Stimulated activated CD8-positive, alpha-beta memory T cell treated with anti-CD3 and anti-CD28 coated beads, Interleukin-4, amount 100 ng/mL, for 48 hours (primary cell): ENCODE data around the gene CCDC40.

Experiments used
- DNase-seq: peaks from one replicate; pipeline ENCODE4 v3.0.0-alpha.2; 2020

The CCDC40 gene

DNA sequence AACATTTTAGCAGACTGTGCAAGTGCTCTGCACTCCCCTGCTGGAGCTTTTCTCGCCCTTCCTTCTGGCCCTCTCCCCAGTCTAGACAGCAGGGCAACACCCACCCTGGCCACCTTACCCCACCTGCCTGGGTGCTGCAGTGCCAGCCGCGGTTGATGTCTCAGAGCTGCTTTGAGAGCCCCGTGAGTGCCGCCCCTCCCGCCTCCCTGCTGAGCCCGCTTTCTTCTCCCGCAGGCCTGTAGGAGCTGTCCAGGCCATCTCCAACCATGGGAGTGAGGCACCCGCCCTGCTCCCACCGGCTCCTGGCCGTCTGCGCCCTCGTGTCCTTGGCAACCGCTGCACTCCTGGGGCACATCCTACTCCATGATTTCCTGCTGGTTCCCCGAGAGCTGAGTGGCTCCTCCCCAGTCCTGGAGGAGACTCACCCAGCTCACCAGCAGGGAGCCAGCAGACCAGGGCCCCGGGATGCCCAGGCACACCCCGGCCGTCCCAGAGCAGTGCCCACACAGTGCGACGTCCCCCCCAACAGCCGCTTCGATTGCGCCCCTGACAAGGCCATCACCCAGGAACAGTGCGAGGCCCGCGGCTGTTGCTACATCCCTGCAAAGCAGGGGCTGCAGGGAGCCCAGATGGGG lies 68.0 kb downstream of the CCDC40 start:
- no peak for DNase-seq

DNA sequence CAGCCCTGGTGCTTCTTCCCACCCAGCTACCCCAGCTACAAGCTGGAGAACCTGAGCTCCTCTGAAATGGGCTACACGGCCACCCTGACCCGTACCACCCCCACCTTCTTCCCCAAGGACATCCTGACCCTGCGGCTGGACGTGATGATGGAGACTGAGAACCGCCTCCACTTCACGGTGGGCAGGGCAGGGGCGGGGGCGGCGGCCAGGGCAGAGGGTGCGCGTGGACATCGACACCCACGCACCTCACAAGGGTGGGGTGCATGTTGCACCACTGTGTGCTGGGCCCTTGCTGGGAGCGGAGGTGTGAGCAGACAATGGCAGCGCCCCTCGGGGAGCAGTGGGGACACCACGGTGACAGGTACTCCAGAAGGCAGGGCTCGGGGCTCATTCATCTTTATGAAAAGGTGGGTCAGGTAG lies 68.5 kb downstream of the CCDC40 start:
- no peak for DNase-seq

DNA sequence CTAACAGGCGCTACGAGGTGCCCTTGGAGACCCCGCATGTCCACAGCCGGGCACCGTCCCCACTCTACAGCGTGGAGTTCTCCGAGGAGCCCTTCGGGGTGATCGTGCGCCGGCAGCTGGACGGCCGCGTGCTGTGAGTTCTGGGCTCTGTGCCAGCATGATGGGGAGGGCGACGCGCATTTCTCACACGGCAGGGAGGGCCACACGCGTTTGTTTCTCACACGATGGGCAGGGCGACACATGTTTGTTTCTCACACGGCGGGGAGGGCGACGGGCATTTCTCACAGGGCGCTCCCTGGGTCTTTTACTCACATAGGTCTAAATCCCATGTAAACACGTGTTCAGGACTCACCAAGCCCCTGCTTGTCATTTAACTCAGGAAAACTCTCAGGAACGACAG lies 69.3 kb downstream of the CCDC40 start:
- DNase-seq, result no peak

DNA sequence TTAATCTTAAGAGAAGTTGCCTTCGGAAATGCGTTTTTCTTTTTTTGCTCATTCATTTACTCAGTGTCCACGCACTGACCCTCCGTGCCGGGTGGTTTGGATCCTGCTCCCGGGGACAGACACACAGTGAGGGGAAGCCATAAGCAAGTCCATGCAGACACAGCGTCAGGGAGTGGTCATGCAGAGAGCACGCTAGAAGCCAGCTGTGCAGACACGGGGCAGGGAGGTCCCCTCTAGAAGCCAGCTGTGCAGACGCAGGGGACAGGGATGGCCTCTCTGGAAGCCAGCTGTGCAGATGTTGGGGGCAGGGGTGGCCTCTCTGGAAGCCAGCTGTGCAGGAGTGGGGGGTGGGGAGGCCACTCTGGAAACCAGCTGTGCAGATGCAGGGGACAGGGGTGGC lies 69.7 kb downstream of the CCDC40 start:
- no peak for DNase-seq

DNA sequence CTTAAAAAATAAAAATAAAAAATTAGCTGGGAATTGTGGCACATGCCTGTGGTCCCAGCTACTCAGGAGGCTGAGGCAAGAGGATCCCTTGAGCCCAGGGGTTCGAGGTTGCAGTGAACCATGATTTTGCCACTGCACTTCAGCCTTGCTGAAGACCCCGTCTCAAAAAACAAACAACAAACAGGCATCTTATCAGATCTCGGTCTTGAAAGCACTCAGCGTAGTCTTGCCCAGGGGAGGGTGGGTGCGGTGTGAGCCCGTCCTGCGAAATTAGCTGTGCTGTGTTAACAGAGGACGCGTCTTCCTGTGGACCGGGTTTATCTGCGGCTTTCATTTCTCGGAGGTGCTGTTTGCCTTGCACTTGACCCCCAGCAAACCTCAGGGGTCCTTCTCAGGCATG lies 70.3 kb downstream of the CCDC40 start:
- DNase-seq, result no peak

DNA sequence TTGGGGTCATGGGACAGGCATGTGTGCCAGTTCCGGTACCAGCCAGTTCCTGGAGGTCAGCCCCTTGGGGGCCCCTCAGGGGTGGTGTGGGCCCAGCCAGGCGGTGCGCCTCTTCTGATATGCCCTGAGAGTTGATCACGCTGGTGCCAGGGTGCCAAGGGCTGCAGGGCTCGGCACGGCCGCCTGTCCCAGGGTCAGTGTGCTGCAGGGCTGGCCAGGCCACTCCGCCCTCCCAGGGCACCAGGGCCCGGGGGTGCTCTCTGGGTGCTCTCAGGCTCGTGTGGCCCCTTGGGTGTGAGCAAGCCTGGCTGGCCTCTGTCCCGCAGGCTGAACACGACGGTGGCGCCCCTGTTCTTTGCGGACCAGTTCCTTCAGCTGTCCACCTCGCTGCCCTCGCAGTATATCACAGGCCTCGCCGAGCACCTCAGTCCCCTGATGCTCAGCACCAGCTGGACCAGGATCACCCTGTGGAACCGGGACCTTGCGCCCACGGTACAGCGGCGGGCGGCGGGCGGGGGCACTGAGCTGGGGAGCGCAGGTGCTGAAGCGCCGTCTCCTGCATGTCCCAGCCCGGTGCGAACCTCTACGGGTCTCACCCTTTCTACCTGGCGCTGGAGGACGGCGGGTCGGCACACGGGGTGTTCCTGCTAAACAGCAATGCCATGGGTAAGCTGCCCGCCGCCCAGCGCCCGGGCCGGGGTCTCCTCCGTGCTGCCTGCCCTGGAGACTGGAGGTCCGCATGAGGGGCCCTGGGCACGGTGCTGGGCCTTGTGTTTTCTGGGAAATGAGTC lies 71.0 kb downstream of the CCDC40 start:
- no peak for DNase-seq

DNA sequence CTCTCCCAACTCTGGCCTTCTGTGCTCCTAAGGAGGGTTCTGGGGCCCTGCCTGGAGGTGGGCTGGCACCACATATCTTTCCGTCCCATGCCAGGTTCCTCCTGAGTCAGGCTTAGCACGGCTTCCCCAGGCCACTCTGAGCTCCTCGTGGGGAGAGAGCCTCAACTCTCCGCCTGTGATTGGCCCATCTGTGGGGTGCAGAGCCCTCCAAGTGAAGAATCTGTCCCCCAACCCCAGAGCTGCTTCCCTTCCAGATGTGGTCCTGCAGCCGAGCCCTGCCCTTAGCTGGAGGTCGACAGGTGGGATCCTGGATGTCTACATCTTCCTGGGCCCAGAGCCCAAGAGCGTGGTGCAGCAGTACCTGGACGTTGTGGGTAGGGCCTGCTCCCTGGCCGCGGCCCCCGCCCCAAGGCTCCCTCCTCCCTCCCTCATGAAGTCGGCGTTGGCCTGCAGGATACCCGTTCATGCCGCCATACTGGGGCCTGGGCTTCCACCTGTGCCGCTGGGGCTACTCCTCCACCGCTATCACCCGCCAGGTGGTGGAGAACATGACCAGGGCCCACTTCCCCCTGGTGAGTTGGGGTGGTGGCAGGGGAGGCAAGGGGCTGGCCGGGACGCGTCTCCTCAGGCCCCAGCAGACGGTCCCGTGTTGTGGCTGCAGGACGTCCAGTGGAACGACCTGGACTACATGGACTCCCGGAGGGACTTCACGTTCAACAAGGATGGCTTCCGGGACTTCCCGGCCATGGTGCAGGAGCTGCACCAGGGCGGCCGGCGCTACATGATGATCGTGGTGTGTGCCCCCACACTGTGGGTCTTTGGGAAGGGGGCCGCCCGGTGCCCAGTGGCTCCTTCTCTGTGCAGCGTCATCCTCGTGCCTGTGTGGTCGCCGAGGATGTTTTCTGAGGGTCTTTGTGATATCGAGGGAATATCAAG lies 71.9 kb downstream of the CCDC40 start:
- no peak for DNase-seq

DNA sequence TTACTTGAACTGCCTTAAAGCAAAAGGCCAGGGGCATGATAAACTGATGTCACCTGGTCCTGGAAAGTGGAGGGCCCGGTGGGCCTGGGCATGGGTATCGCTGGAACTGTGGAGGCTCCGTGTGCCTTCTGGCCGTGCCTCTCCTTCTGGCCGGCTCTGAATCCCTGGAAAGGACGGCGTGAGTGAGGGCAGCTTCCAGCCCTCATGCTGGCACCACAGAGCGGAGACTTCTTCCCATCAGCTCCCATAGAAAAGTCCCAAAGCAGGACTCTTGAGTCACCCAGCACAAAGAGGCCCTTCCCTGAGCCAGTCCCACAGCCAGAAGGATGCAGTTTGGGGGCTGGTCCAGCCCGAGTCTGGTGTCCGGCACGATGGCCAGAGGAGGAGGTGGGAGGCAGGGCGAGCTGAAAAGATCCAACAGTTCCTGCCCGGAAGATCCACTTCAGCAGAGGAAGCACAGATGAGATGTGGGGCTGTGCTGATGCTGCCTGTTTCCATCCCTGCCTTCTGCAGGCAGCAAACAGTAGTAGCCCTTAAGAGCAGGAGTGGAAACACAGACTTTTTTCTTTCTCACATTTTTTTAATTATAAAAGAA lies 72.7 kb downstream of the CCDC40 start:
- no peak for DNase-seq

DNA sequence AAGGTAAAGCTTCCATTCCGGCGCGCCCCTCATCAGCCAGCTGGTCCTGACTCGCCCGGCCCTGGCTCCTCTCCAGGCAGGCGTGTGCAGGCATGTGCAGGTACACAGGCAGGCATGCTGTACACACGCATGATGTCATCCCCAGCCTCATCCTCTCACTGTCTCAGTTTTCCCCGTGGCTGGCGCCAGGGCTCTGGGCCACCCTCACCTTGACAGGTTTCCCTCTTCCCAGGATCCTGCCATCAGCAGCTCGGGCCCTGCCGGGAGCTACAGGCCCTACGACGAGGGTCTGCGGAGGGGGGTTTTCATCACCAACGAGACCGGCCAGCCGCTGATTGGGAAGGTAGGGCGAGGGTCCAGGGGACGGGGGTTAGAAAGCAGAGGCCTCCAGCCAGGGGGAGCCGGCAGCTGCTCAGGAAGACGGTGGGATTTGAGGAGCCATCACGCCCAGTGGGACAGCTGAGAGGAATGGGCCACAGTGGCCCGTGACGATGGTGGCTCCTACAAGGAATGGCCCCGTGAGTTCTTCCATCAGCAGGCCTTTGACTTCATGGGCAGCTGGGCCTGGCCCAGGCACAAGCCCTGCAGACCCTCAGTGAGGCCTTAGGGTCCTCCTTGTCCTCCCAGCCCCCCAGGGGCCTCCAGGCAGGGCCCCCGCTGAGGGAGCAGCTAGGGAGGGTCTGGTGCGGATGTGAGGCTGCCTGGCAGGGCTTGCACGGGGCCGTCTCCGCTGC lies 73.4 kb downstream of the CCDC40 start:
- DNase-seq, result no peak

DNA sequence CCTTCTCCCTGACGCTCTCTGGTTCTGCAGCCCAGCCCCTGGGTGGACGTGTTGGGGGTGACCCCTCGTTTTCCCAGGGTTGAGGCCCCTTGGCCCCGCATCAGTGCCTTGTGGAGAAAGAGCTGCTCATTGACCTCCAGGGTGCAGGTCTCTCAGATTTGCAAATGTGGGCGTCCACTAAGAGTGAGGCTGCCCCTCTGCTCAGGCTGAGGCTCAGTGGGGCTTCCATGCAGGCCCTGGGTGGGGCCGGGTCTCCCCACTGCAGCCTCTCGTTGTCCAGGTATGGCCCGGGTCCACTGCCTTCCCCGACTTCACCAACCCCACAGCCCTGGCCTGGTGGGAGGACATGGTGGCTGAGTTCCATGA lies 74.0 kb downstream of the CCDC40 start:
- no peak for DNase-seq

DNA sequence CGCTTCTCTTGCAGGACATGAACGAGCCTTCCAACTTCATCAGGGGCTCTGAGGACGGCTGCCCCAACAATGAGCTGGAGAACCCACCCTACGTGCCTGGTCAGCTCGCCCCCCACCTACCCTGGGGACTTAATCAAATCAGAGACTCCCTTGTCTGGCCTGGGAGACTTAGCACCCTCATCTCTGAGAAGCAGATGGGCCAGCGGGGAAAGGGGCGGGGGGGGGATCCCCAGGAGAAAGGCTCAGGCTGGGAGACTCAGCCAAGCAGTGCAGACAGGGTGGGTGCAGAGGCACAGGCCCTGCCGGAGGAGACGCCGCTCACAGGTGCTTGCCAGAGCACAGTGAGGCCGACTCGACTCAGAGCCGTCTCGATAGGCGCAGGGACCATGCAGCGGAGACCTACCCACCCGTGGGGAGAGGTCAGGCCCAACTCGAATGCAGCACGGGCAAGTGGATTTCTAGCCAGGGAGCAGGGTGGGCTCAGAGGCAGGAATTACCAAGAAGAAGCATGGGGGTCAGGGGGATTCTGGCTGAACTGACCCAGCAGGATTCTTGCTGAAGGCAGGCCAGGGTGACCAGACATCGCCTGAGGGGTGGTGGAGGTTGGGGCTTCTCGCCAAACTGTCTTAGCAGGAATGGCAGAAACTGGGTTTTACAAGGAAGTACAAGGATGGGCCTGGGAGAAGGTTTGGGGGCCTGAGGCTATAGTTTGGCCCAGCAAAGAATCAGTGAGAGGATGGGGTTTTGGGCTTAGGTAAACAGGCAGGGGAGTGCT lies 74.7 kb downstream of the CCDC40 start:
- DNase-seq, result no peak

DNA sequence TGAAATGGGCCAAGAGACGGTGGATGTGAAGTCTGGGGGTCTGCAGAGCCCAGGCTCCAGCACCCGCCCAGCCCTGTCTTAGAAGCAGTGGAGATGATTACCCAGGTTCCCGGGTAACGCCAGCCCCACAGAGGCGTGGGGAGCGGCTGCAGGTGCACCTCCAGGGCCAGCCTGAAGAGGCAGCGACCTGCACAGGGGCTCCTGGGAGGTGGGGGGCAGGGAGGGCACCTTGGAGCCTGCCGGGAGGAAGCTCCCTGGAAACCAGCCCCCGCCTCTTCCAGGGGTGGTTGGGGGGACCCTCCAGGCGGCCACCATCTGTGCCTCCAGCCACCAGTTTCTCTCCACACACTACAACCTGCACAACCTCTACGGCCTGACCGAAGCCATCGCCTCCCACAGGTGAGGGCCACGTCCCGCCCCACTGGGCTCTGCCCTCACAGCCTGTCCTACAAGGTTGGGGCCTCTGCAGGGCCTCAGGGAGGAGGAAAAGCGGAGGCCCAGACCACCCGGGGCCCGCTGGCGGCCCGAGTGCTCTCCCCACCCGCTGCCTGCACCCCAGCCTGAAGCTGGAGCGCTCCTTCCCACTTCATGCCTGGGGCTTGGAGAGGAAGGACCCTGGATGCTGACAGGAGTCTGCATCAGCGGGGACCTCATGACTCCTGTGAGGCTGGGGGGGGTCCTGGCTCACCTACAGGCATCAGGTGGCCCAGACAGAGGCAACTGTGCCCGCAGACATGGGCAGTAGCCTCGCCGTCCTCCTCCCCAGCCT lies 75.4 kb downstream of the CCDC40 start:
- DNase-seq, result no peak

DNA sequence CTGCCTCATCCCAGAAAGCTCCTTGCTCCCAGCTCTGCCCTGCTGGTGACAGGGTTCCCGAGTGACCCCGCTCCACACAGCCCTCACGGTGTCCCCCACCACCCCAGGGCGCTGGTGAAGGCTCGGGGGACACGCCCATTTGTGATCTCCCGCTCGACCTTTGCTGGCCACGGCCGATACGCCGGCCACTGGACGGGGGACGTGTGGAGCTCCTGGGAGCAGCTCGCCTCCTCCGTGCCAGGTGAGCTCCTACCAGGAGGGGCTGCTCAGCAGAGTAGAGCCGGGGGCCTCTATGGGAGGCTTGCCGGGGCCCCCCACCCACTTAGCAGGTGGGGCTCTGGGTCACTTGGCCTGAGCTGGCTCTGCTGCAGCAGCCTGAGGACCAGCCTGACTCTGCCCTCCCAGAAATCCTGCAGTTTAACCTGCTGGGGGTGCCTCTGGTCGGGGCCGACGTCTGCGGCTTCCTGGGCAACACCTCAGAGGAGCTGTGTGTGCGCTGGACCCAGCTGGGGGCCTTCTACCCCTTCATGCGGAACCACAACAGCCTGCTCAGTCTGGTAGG lies 76.1 kb downstream of the CCDC40 start:
- no peak for DNase-seq

DNA sequence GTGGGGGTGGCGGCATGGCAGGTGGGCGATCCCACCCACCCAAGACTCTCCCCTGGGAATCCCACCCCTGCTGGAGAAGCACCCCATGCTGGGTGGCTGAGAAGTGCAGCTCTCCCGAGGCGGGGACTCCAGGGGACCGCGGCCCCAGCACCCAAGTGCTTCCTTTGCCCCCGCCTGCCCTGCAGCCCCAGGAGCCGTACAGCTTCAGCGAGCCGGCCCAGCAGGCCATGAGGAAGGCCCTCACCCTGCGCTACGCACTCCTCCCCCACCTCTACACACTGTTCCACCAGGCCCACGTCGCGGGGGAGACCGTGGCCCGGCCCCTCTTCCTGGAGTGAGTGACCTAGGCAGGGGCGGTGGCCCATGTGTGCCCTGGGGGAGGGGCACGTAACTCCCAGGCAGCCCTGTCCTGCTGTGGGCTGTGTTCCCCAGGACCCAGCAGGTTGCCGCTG lies 76.6 kb downstream of the CCDC40 start:
- DNase-seq, result no peak

DNA sequence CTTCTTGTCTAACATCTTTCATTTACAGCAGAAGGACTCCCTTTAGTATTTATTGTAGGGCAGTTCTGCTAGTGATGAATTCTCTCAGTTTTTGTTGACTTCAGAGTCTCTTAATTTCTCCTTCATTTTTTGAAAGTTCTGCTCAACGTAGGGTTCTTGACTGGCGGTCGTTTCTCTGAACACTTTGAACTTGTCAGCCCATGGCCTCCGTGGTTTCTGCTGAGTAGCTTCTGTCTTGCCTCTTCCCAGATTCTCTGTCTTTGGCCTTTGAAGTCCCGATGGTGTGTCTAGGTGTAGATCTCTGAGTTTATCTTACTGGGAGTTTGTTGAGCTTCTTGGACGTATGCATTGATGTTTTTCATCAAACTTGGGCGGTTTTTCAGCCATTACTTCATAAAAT lies 78.3 kb downstream of the CCDC40 start:
- no peak for DNase-seq

DNA sequence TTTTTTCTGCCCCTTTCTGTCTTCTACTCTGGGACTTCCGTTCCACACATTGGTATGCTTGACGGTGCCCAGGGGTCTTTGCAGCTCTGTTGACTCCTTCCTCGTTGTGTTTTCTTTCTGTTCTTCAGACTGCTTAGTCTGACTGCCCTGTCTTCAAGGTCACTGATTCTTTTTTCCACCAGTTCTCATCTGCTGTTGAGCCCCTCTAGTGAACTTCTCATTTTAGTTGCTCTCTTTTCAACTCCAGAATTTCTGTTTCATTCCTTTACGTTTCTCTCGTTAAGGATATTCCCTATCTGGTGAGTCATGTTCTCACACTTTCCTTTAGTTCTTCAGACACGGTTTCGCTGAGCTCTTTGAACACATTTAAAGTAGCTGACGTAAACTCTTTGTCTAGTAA lies 78.7 kb downstream of the CCDC40 start:
- no peak for DNase-seq

DNA sequence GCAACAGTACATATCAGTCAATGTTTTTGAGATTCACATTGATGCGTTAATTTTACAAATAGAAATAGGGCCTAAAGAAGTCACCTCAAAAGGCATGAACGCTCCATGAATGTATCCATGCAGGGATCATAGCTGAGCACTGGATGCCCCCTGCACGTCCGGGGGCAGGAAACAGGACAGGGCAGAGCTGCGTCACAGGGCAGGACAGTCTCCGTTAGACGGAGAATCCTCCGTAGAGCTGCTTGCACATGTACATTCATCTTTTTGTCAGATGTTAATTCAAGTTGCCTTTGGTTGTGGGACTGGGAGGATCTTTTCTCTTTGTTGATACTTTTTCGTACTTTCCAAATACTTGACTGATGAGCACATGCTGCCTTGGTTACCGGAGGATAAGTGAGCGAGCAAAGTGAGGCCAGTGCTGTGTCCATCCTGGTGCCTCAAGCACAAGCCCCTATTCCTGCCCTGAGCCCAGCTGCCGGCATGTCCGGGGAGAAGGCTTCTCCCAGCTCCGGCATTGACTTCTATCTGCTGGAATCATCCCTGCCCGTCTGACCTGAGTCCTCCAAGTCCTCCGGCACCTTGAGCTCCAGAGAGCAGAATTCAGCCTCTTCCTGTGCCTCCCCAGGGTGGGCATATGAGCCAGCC lies 80.0 kb downstream of the CCDC40 start:
- DNase-seq, result no peak

DNA sequence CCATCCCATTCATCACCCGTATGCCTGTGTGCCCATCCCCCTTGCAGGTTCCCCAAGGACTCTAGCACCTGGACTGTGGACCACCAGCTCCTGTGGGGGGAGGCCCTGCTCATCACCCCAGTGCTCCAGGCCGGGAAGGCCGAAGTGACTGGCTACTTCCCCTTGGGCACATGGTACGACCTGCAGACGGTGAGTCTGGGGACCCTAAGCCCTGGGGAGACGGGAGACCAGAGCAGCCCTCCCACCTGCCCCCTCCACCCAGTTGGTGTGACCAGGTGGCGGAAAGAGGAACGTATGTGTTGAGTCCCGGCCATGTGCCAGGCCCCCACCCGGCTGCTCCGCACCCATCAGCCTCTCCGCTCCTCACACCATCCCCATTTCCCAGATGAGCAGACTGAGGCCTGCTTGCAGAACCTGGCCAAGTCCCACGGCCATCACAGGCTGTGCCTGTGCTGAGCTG lies 80.5 kb downstream of the CCDC40 start:
- no peak for DNase-seq

DNA sequence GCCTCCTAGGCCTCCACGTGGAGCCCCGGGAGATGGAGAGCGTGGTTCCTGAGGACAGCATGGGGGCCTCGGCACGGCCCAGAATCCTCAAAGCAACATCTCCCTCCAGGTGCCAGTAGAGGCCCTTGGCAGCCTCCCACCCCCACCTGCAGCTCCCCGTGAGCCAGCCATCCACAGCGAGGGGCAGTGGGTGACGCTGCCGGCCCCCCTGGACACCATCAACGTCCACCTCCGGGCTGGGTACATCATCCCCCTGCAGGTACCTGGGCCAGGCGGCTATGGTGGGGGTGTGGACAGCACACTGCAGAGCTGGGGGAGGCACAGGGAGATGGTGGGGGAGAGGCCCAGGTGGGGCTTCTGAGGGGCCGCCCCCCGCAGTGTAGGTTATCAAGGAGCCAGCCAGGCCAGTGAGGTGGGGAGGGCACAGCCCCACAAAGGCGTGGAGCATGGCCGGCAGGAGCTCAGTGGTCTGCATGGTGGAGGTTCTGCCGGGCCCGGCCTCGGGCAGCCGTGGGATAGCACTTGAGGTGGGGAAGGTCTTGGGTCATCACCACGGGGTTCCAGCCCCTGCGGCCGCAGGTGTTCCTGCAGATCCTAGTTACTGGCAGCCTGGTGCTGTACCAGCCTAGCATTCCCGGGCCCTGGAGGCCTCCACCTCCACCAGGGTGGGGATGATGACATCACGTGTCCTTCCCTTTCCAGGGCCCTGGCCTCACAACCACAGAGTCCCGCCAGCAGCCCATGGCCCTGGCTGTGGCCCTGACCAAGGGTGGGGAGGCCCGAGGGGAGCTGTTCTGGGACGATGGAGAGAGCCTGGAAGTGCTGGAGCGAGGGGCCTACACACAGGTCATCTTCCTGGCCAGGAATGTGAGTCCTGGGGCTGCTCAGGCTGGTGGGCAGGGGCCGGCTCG lies 81.3 kb downstream of the CCDC40 start:
- DNase-seq, result no peak
